ENCODE measurements around the gene HOGA1. TPM values are rescaled to one million over a fixed set of nuclear protein-coding genes. Genes with fewer than 3 reads are reported as not detected.

Gene HOGA1
- total RNA-seq, 1 donor: 1.4 TPM

GRCh38 chr10:97584798-97585438 lies 729 bp downstream of the HOGA1 start:
- Histone ChIP-seq H3K36me3 (ENCODE audit: insufficient read depth, low read length) (no peaks in the 10 kb centered on the region), H3K9me3 (ENCODE audit: low read depth, low read length) (no peaks in the 10 kb centered on the region), H4K20me1 (ENCODE audit: insufficient read depth, low read length) (no peaks in the 10 kb centered on the region), H3K27me3 (ENCODE audit: insufficient read depth, low read length) (no peaks in the 10 kb centered on the region), H3K27ac (ENCODE audit: low read depth, low read length) (peak overlapping the region; percentile 36), H2AFZ (ENCODE audit: low read length) (peak overlapping the region; percentile 75), H3K79me2 (ENCODE audit: insufficient read depth, low read length) (no peaks in the 10 kb centered on the region), H3K4me3 (ENCODE audit: insufficient read depth, low read length) (no peak overlapping the region), H3K4me2 (ENCODE audit: insufficient read depth, low read length) (peak overlapping the region; percentile 60), H3K4me1 (ENCODE audit: insufficient read depth, low read length) (peaks cover 10% of the 10 kb centered on the region)
- no peak for DNase-seq (ENCODE audit: insufficient read length, low spot score, missing footprints)
- no peak for TF ChIP-seq CTCF (IDR thresholded peaks at IDR 0.05; ENCODE audit: extremely low read depth, low read depth, low read length)

- no peak overlapping the region for H3K4me2 ChIP-seq (ENCODE audit: insufficient read depth, low read length)
- no peaks in the 10 kb centered on the region for H3K79me2 ChIP-seq (ENCODE audit: insufficient read depth, low read length)
- H3K9me3 ChIP-seq (ENCODE audit: low read depth, low read length): no peaks in the 10 kb centered on the region
- no peaks in the 10 kb centered on the region for H3K27me3 ChIP-seq (ENCODE audit: insufficient read depth, low read length)
- H3K27ac ChIP-seq (ENCODE audit: low read depth, low read length): no peak overlapping the region
- no peak for TF ChIP-seq CTCF (IDR thresholded peaks at IDR 0.05; ENCODE audit: extremely low read depth, low read depth, low read length)
- no peak overlapping the region for H2AFZ ChIP-seq (ENCODE audit: low read length)
- DNase-seq (ENCODE audit: insufficient read length, low spot score, missing footprints): no peak
- peaks cover 10% of the 10 kb centered on the region for H3K4me1 ChIP-seq (ENCODE audit: insufficient read depth, low read length)
- H4K20me1 ChIP-seq (ENCODE audit: insufficient read depth, low read length): no peaks in the 10 kb centered on the region
- no peak overlapping the region for H3K4me3 ChIP-seq (ENCODE audit: insufficient read depth, low read length)
- no peaks in the 10 kb centered on the region for H3K36me3 ChIP-seq (ENCODE audit: insufficient read depth, low read length)
Observed at GRCh38 chr10:97585439-97585811, 1.2 kb downstream of the HOGA1 start.

- no peak overlapping the region for H3K4me2 ChIP-seq (ENCODE audit: insufficient read depth, low read length)
- no peaks in the 10 kb centered on the region for H3K79me2 ChIP-seq (ENCODE audit: insufficient read depth, low read length)
- H4K20me1 ChIP-seq (ENCODE audit: insufficient read depth, low read length): no peaks in the 10 kb centered on the region
- H3K4me1 ChIP-seq (ENCODE audit: insufficient read depth, low read length): peaks cover 10% of the 10 kb centered on the region
- H2AFZ ChIP-seq (ENCODE audit: low read length): no peak overlapping the region
- no peaks in the 10 kb centered on the region for H3K36me3 ChIP-seq (ENCODE audit: insufficient read depth, low read length)
- H3K4me3 ChIP-seq (ENCODE audit: insufficient read depth, low read length): no peak overlapping the region
- DNase-seq (ENCODE audit: insufficient read length, low spot score, missing footprints): no peak
- TF ChIP-seq CTCF (IDR thresholded peaks at IDR 0.05; ENCODE audit: extremely low read depth, low read depth, low read length): no peak
- no peaks in the 10 kb centered on the region for H3K27me3 ChIP-seq (ENCODE audit: insufficient read depth, low read length)
- no peaks in the 10 kb centered on the region for H3K9me3 ChIP-seq (ENCODE audit: low read depth, low read length)
- H3K27ac ChIP-seq (ENCODE audit: low read depth, low read length): no peak overlapping the region
Observed at GRCh38 chr10:97587183-97587582, 3.0 kb downstream of the HOGA1 start.

DNA sequence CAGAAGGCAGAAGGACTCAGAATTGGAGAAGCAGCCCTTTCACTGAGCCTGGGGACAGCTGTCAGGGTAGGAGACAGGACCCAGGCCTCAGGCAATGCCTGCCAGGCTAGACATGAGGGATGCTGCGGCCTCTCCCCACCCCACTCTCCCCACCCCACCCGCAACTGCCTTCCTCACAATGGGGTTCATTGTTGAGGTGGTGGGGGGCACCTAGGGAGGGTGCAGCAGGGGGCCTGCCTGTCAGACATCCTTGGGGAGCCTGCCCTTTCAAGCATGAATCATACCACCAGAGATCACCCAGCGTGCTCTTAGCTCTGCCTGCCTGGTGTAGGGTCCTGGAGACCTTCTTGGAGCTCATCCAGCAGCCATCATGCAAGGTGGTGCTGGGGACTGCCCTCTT lies 5.3 kb downstream of the HOGA1 start, which contains the start of gene C10orf62:
Gene C10orf62, plus strand, starts transcription at position 243 of the 400 bp plus-strand sequence. CDS start 177 bp downstream, outside the sequence.
- Histone ChIP-seq H3K36me3 (ENCODE audit: insufficient read depth, low read length) (no peaks in the 10 kb centered on the region), H3K9me3 (ENCODE audit: low read depth, low read length) (no peaks in the 10 kb centered on the region), H3K79me2 (ENCODE audit: insufficient read depth, low read length) (no peaks in the 10 kb centered on the region), H3K4me1 (ENCODE audit: insufficient read depth, low read length) (peaks cover 8% of the 10 kb centered on the region), H3K27ac (ENCODE audit: low read depth, low read length) (no peak within 1 kb of the TSS), H3K4me2 (ENCODE audit: insufficient read depth, low read length) (no peak within 1 kb of the TSS), H2AFZ (ENCODE audit: low read length) (no peak within 1 kb of the TSS), H3K4me3 (ENCODE audit: insufficient read depth, low read length) (no peak within 1 kb of the TSS), H3K27me3 (ENCODE audit: insufficient read depth, low read length) (no peaks in the 10 kb centered on the region), H4K20me1 (ENCODE audit: insufficient read depth, low read length) (no peaks in the 10 kb centered on the region)
- no peak for DNase-seq (ENCODE audit: insufficient read length, low spot score, missing footprints)
- no peak for TF ChIP-seq CTCF (IDR thresholded peaks at IDR 0.05; ENCODE audit: extremely low read depth, low read depth, low read length)

All from osteoblast (primary cell).